GM19025 (cell line): Measurements from ENCODE around the gene AGAP1.

ENCODE experiments used
- ATAC-seq: cut with Tn5 transposase; IDR thresholded peaks from one replicate; pipeline ENCODE4 v1.9.1; 2021; ENCODE audit warnings: mild to moderate bottlenecking, low read depth, moderate library complexity; ENCODE audit not compliant: unreplicated experiment

The AGAP1 gene

GRCh38 chr2:235563056-235563910, 69.4 kb downstream of the AGAP1 start:
- ATAC-seq = no peak

- no peak for ATAC-seq
Measured at GRCh38 chr2:235564066-235564465, 70.2 kb downstream of the AGAP1 start.

- ATAC-seq = no peak
Measured at GRCh38 chr2:235564884-235565530, 71.2 kb downstream of the AGAP1 start.

GRCh38 chr2:235566415-235566814, 72.6 kb downstream of the AGAP1 start:
- ATAC-seq = no peak

GRCh38 chr2:235566931-235567495, 73.2 kb downstream of the AGAP1 start:
- ATAC-seq = no peak

GRCh38 chr2:235567842-235568241, 74.0 kb downstream of the AGAP1 start:
- ATAC-seq = no peak

GRCh38 chr2:235568431-235568830, 74.6 kb downstream of the AGAP1 start:
- ATAC-seq = no peak

GRCh38 chr2:235569837-235570236, 76.0 kb downstream of the AGAP1 start:
- ATAC-seq = no peak

- no peak for ATAC-seq
Measured at GRCh38 chr2:235570256-235570655, 76.4 kb downstream of the AGAP1 start.

- ATAC-seq = no peak
Measured at GRCh38 chr2:235570966-235571692, 77.3 kb downstream of the AGAP1 start.

- ATAC-seq = no peak
Measured at GRCh38 chr2:235572592-235572991, 78.7 kb downstream of the AGAP1 start.

- no peak for ATAC-seq
Measured at GRCh38 chr2:235573331-235574221, 79.7 kb downstream of the AGAP1 start.

- ATAC-seq = no peak
Measured at GRCh38 chr2:235575431-235575830, 81.6 kb downstream of the AGAP1 start.

- ATAC-seq = no peak
Measured at GRCh38 chr2:235575904-235576303, 82.1 kb downstream of the AGAP1 start.

GRCh38 chr2:235576337-235576910, 82.6 kb downstream of the AGAP1 start:
- no peak for ATAC-seq

GRCh38 chr2:235577404-235578330, 83.8 kb downstream of the AGAP1 start:
- ATAC-seq = no peak

- ATAC-seq = no peak
Measured at GRCh38 chr2:235579128-235579527, 85.3 kb downstream of the AGAP1 start.

GRCh38 chr2:235580426-235581157, 86.7 kb downstream of the AGAP1 start:
- no peak for ATAC-seq
